Stimulated activated memory B cell treated with anti-CD40 and anti-IgM and Interleukin-4, amounts not matched to agents 10 μg/mL and 1 μg/mL and 100 μg/mL, for 72 hours (primary cell): ENCODE data around the gene GHR.
A peak's percentile ranks its signal among the peaks of the same experiment; 100 is the strongest.
"Not testable (repeated sequence)": the region's sequence is repeated elsewhere in the genome, so short reads cannot be mapped to it uniquely, and the experiment has no call there.

Source experiments
- ATAC-seq: fragments of 150-1000 bp; cut with Tn5 transposase; 2 replicates; pipeline ENCODE4 v1.10.0; 2021
- H3K27ac Mint-ChIP-seq: one replicate; pipeline ENCODE4 v1.8.0; 2022; ENCODE audit warnings: mild to moderate bottlenecking, mixed read lengths
- H3K27me3 Mint-ChIP-seq: one replicate; pipeline ENCODE4 v1.8.0; 2022; ENCODE audit warnings: mixed read lengths
- H3K36me3 Mint-ChIP-seq: one replicate; pipeline ENCODE4 v1.8.0; 2022; ENCODE audit warnings: mixed read lengths
- H3K4me1 Mint-ChIP-seq: one replicate; pipeline ENCODE4 v1.8.0; 2022; ENCODE audit warnings: mixed read lengths
- H3K4me3 Mint-ChIP-seq: one replicate; pipeline ENCODE4 v1.8.0; 2022; ENCODE audit warnings: mild to moderate bottlenecking, moderate library complexity, mixed read lengths
- H3K9me3 Mint-ChIP-seq: one replicate; pipeline ENCODE4 v1.8.0; 2022; ENCODE audit warnings: mixed read lengths

The GHR gene

DNA sequence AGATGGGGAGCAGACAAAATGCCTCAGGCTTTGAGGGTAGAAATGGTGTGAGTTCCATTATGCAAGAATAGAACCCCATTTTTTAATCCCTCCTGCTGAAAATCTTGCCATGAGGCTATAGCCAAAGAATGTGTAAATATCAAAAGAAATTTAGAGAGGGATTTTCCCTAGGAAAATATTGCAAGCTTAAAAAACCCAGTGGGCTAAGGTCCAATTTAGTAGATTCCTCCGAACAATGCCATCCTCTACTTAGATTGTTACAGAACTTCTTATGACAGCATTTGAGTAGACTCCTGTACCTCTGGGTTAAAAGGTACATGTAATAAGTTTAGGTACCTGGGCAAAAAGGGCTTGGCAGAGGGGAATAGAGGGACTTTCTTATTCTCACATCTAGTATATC is 138.4 kb downstream of the GHR start:
- Mint-ChIP-seq H3K9me3 (no peaks in the 10 kb centered on the region), H3K36me3 (no peaks in the 10 kb centered on the region), H3K4me3 (no peak overlapping the region), H3K27me3 (no peaks in the 10 kb centered on the region), H3K27ac (no peak overlapping the region), H3K4me1 (no peaks in the 10 kb centered on the region)
- ATAC-seq: no peak

DNA sequence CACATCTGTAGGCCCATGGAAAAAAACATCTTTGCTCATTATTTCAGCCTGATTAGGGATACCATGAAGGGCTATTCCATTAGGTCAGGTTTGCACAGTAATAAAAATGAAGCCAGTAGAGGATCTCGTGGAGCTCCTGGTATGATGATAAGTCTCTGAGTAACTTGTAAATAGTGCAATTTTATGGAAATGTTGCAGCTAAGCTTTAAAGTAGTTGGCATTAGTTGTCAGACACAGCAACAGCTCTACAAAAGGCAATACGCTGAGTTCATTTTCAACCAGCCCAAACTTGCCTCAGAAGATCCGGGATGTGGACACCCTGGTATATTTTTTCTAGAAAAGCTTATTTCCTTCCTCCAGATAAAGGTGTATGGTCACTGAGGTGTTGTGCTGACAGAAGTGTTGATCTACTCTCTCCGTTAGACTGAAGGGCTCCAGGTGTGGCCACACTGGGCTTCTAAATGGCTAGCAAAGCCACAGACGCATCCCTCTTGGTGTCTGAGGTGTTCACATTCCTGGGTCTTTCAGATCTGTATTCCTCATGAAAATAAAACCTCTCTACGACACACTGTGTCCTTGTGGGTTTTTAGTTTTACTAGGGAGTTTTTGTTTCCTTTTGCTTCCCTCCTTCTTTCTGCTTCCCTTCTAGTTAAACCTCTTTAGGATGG is 141.6 kb downstream of the GHR start:
- Mint-ChIP-seq H3K4me1 (no peaks in the 10 kb centered on the region), H3K36me3 (no peaks in the 10 kb centered on the region), H3K9me3 (no peaks in the 10 kb centered on the region), H3K4me3 (no peak overlapping the region), H3K27ac (no peak overlapping the region), H3K27me3 (no peaks in the 10 kb centered on the region)
- ATAC-seq: no peak

- Mint-ChIP-seq H3K27ac (no peak overlapping the region), H3K4me3 (no peak overlapping the region), H3K27me3 (no peaks in the 10 kb centered on the region), H3K36me3 (no peaks in the 10 kb centered on the region), H3K9me3 (no peaks in the 10 kb centered on the region), H3K4me1 (no peaks in the 10 kb centered on the region)
- no peak for ATAC-seq
These were observed 143.5 kb downstream of the GHR start for GRCh38 chr5:42566652-42567295.

GRCh38 chr5:42569325-42569724 is 146.1 kb downstream of the GHR start:
- no peak overlapping the region for H3K27ac Mint-ChIP-seq
- no peak overlapping the region for H3K4me3 Mint-ChIP-seq
- peaks cover 2% of the 10 kb centered on the region for H3K27me3 Mint-ChIP-seq
- no peaks in the 10 kb centered on the region for H3K36me3 Mint-ChIP-seq
- no peaks in the 10 kb centered on the region for H3K4me1 Mint-ChIP-seq
- H3K9me3 Mint-ChIP-seq: no peaks in the 10 kb centered on the region
- no peak for ATAC-seq

DNA sequence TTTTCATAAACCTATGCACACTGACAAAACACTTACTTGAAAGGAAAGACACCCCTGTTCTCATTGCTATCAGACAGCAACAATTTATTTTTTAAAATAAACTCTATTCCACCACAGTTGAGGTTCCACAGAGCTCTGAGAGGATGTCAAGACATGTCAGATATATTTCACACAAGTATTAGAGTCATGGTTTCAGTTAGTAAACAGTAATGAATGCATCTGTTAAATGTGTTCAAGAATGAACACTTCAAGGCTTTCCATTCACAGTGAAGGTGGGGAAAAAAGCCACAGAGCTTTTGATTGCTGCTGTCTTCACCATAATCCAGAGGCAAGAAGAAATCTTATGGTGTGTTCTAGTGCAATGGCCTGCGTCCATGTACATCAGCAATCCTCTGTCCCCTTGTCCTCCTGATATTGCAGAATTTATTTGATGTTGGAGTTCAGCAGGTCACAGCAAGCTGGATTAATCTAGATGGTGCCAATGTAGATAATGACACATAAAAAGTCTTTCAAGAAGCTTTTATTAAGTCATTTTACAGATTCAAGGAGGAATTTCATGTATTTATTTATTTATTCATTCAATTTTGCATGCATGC is 146.8 kb downstream of the GHR start:
- H3K27ac Mint-ChIP-seq: no peak overlapping the region
- H3K27me3 Mint-ChIP-seq: peaks cover 9% of the 10 kb centered on the region

DNA sequence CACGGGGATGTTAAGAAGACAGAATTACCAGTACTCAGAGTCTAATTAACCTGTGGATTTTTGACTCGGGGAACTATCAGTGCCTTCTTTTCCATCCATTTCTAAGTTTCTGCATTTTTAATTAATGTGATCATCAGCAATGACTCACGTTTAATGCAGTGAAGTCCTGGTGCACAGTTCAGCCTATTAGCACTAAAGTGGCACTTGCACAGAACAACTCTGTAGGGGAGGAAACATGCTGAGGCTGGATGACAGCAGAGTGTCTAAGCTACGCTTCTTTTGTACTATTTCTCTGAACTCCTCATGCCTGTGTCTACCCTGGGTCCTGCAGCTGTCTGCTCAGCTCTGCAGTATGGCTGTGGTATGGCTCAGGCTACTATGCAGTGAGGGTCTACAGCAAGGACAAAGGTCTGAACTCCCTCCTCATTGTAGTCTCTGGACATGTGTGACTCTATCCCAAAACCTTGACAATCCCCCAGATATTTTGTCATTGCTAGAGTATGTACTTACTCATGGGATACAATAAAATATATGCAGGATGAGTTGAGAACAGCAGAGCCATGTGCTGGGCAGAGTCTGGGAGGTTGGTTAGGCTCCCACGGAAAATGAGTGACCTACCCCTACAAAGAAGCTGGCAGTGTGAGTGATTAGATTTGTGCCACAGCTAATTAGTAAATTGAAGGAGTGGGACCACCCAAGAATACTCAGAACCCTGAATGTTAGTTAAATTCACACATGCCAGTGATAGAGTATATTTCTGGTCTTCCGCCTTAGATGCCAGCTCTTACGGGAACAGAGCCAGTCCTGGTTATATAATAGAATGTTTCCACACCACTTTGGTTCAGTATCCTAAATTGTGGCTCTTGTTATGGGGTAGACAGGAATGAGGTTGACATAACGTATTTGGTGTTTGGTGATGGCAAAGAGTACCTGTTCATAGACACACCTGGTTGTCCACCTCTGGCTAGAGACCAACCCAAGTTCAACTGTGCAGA is 148.0 kb downstream of the GHR start:
- peak; percentile 21 for ATAC-seq
- H3K4me3 Mint-ChIP-seq: no peak overlapping the region
- H3K27me3 Mint-ChIP-seq: peaks cover 15% of the 10 kb centered on the region

More for the DNA sequence above, 146.8 kb downstream of the GHR start:
- H3K4me1 Mint-ChIP-seq: no peaks in the 10 kb centered on the region
- H3K36me3 Mint-ChIP-seq: no peaks in the 10 kb centered on the region
- no peaks in the 10 kb centered on the region for H3K9me3 Mint-ChIP-seq
- no peak for ATAC-seq
- no peak overlapping the region for H3K4me3 Mint-ChIP-seq

DNA sequence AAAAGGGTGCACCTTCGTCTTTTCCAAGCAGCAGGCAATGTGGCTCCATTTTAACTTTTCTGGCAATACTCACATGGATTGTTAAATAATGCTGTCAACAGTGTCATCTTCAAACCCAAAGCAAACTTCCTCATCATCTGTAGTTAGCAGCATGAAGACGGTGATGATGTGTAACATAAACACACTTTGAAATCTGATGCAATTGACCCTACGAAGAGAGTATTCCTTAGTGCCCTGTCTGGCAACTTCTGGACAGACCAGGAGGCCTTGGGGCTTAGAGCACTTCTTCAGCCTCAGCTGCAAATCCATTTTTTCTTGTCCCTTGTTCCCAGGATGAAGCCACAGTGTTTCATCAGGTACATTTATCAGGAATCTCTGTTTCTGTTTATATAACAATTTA is 149.1 kb downstream of the GHR start:
- H3K4me1 Mint-ChIP-seq: no peaks in the 10 kb centered on the region
- H3K9me3 Mint-ChIP-seq: no peaks in the 10 kb centered on the region
- no peak overlapping the region for H3K27ac Mint-ChIP-seq
- H3K36me3 Mint-ChIP-seq: no peaks in the 10 kb centered on the region
- ATAC-seq: no peak
- no peak overlapping the region for H3K4me3 Mint-ChIP-seq
- H3K27me3 Mint-ChIP-seq: peaks cover 15% of the 10 kb centered on the region

More for the DNA sequence above, 148.0 kb downstream of the GHR start:
- Mint-ChIP-seq H3K27ac (no peak overlapping the region), H3K36me3 (no peaks in the 10 kb centered on the region), H3K9me3 (no peaks in the 10 kb centered on the region), H3K4me1 (no peaks in the 10 kb centered on the region)

DNA sequence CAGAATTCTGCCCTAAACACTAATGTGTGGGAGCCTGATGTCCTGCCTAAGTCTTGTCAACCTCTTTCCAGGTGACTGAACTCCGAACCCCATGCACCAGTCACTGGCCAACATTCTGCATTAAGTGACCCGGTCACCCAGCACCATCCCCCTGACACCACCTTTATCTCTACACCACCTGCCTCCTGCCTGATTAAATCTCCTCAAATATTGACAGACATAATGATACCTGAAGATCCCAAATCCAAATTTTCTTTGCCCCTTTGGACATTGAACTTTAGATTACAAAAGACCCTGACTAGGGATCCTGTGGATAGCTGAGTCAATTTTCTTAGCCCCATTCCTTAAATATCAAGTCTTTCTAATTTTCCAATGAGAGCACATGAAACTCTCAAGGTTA is 150.1 kb downstream of the GHR start:
- no peaks in the 10 kb centered on the region for H3K36me3 Mint-ChIP-seq
- no peaks in the 10 kb centered on the region for H3K9me3 Mint-ChIP-seq
- peaks cover 15% of the 10 kb centered on the region for H3K27me3 Mint-ChIP-seq
- no peak overlapping the region for H3K27ac Mint-ChIP-seq
- no peaks in the 10 kb centered on the region for H3K4me1 Mint-ChIP-seq
- H3K4me3 Mint-ChIP-seq: no peak overlapping the region
- no peak for ATAC-seq

- not testable (repeated sequence) for H3K9me3 Mint-ChIP-seq, H3K36me3 Mint-ChIP-seq, H3K4me3 Mint-ChIP-seq, ATAC-seq, H3K27ac Mint-ChIP-seq, H3K4me1 Mint-ChIP-seq
- H3K27me3 Mint-ChIP-seq: peaks cover 15% of the 10 kb centered on the region
These were observed 152.7 kb downstream of the GHR start for GRCh38 chr5:42575914-42576313.

DNA sequence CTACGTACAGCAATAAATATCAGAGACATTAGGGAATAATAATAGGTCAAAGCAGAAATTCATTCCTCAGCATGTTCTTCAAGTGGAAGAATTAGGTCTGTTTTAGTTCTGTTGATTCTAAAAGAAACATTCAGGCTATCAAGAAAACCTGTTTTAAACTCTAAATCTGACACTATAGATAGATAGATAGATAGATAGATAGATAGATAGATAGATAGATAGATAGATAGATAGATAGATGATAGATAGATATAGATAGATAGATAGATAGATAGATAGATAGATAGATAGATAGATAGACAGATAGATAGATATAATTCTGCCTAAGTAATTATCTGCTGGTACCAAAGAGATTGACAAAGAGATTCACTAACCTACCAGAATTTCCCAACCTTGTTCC is 155.7 kb downstream of the GHR start:
- peaks cover 35% of the 10 kb centered on the region for H3K27me3 Mint-ChIP-seq
- ATAC-seq, H3K36me3 Mint-ChIP-seq, H3K9me3 Mint-ChIP-seq, H3K27ac Mint-ChIP-seq, H3K4me3 Mint-ChIP-seq, H3K4me1 Mint-ChIP-seq: not testable (repeated sequence)

DNA sequence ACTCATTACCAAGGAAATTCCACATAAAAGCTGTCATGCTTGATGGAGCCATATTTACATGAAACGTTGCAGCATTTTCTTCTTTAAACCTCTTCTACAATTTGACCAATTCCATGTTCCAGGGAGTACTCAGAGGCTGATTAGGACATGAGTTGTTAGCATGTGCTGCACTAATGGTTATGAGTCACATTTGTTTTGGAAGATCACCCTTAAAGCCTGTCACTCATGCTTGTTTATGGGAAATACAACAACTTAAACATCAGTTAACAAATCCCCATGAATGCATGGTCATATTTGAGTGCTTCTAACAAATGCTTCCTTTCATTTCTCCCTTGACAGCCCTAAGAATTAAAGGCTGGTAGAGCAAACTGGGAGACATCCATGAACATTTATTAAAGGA is 156.1 kb downstream of the GHR start:
- no peak overlapping the region for H3K4me3 Mint-ChIP-seq
- H3K36me3 Mint-ChIP-seq: no peaks in the 10 kb centered on the region
- no peak for ATAC-seq
- H3K9me3 Mint-ChIP-seq: no peaks in the 10 kb centered on the region
- peaks cover 33% of the 10 kb centered on the region for H3K27me3 Mint-ChIP-seq
- H3K4me1 Mint-ChIP-seq: peaks cover 6% of the 10 kb centered on the region
- H3K27ac Mint-ChIP-seq: no peak overlapping the region

DNA sequence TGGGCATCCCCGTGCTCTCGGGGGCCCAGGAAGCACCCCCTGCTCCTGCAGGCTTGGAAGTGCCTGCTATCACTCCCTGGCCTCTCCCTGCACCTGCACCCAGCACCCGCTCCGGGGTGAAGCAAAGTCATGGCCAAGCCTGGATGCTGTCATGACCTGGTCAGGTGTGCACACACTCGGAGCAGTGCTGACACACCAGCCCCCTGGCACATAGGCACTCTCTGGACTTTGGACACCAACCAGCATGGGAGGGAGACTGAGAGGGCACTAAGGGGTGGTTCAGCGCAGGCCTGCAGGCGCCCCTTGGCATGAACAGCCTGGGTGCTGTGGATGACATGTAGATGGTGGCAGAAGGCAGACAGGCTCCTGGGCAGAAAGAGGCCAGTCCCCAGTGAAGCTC is 158.6 kb downstream of the GHR start:
- Mint-ChIP-seq H3K4me1 (peaks cover 6% of the 10 kb centered on the region), H3K4me3 (no peak overlapping the region), H3K36me3 (no peaks in the 10 kb centered on the region), H3K9me3 (no peaks in the 10 kb centered on the region), H3K27ac (no peak overlapping the region), H3K27me3 (peaks cover 20% of the 10 kb centered on the region)
- no peak for ATAC-seq

GRCh38 chr5:42582723-42583122 is 159.5 kb downstream of the GHR start:
- H3K27ac Mint-ChIP-seq: no peak overlapping the region
- no peak overlapping the region for H3K4me3 Mint-ChIP-seq
- H3K36me3 Mint-ChIP-seq: no peaks in the 10 kb centered on the region
- peaks cover 20% of the 10 kb centered on the region for H3K27me3 Mint-ChIP-seq
- H3K9me3 Mint-ChIP-seq: no peaks in the 10 kb centered on the region
- no peak for ATAC-seq
- peaks cover 6% of the 10 kb centered on the region for H3K4me1 Mint-ChIP-seq

GRCh38 chr5:42583322-42583721 is 160.1 kb downstream of the GHR start:
- no peak for ATAC-seq
- no peak overlapping the region for H3K4me3 Mint-ChIP-seq
- H3K27ac Mint-ChIP-seq: no peak overlapping the region
- peaks cover 20% of the 10 kb centered on the region for H3K27me3 Mint-ChIP-seq
- H3K36me3 Mint-ChIP-seq: no peaks in the 10 kb centered on the region
- H3K4me1 Mint-ChIP-seq: peaks cover 6% of the 10 kb centered on the region
- H3K9me3 Mint-ChIP-seq: no peaks in the 10 kb centered on the region

- H3K4me3 Mint-ChIP-seq: no peak overlapping the region
- ATAC-seq: no peak
- H3K4me1 Mint-ChIP-seq: peaks cover 14% of the 10 kb centered on the region
- H3K27ac Mint-ChIP-seq: no peak overlapping the region
- H3K36me3 Mint-ChIP-seq: no peaks in the 10 kb centered on the region
- peaks cover 27% of the 10 kb centered on the region for H3K27me3 Mint-ChIP-seq
- H3K9me3 Mint-ChIP-seq: no peaks in the 10 kb centered on the region
These were observed 163.4 kb downstream of the GHR start for GRCh38 chr5:42586625-42587024.
